IMR-90 (cell line): ENCODE results near the gene FBXO31. TPM values are rescaled to one million over a fixed set of nuclear protein-coding genes. Genes with fewer than 3 reads are reported as not detected.

Experiments used
- ATAC-seq: fragments of 200-7000 bp; cut with Tn5 transposase; 2 replicates; pipeline ENCODE4 v1.9.1; 2020; ENCODE audit warnings: low read depth, mild to moderate bottlenecking, moderate library complexity
- BruUV-seq: library from RNA; stranded (reverse); fragments of 400-500 nt; replicated peaks from 2 replicates; lab custom pipeline; 2021; lab: Mats Ljungman, UMichigan
- CTCF ChIA-PET: fragments of 300-600 bp; formaldehyde crosslinking; extraction: SDS; loops from one replicate; lab custom pipeline; 2021; ENCODE audit warnings: antibody characterized with exemption; lab: Yijun Ruan, JAX
- POLR2A ChIA-PET: fragments of 300-600 bp; sonication (Branson Sonifier 250); formaldehyde crosslinking; loops from one replicate; lab custom pipeline; 2022; ENCODE audit warnings: antibody characterized with exemption; ENCODE audit not compliant: unreplicated experiment; lab: Charles Lee
- DNase-seq: peaks from one replicate; pipeline ENCODE4 v3.0.0; 2013
- H2AFZ ChIP-seq: replicated peaks from 2 replicates; pipeline ENCODE3; 2013; ENCODE audit warnings: low read length, mild to moderate bottlenecking; ENCODE audit not compliant: poor library complexity
- H2AK5ac ChIP-seq: 2 replicates; pipeline ENCODE4 v1.6.1; 2013; ENCODE audit warnings: low read depth, low read length, inconsistent platforms
- H2AK9ac ChIP-seq: replicated peaks from 2 replicates; pipeline ENCODE3; 2013; ENCODE audit warnings: mild to moderate bottlenecking, low read depth, low read length, moderate library complexity; ENCODE audit not compliant: poor library complexity
- H2BK120ac ChIP-seq: 2 replicates; pipeline ENCODE4 v1.6.1; 2013; ENCODE audit warnings: low read depth, low read length, inconsistent platforms
- H2BK15ac ChIP-seq: 3 replicates; pipeline ENCODE4 v1.6.1; 2013; ENCODE audit warnings: low read depth, low read length, inconsistent platforms
- H2BK20ac ChIP-seq: 2 replicates; pipeline ENCODE4 v1.6.1; 2013; ENCODE audit warnings: low read depth, mild to moderate bottlenecking, inconsistent platforms, low read length, moderate library complexity
- H2BK5ac ChIP-seq: 2 replicates; pipeline ENCODE4 v1.6.1; 2013; ENCODE audit warnings: mild to moderate bottlenecking, low read depth, low read length, inconsistent platforms; ENCODE audit not compliant: poor library complexity, severe bottlenecking
- H3K14ac ChIP-seq: replicated peaks from 2 replicates; pipeline ENCODE4 v1.6.1; 2013; ENCODE audit warnings: low read depth, low read length, inconsistent platforms
- H3K18ac ChIP-seq: 2 replicates; pipeline ENCODE4 v1.6.1; 2013; ENCODE audit warnings: low read depth, low read length, control low read depth
- H3K23ac ChIP-seq: 2 replicates; pipeline ENCODE4 v1.6.1; 2013; ENCODE audit warnings: low read depth, low read length, inconsistent platforms
- H3K27ac ChIP-seq: 2 replicates; pipeline ENCODE4 v1.5.1; 2013; ENCODE audit warnings: mild to moderate bottlenecking, control low read depth, low read length; ENCODE audit not compliant: insufficient read depth
- H3K27me3 ChIP-seq: 2 replicates; pipeline ENCODE4 v1.6.1; 2013; ENCODE audit warnings: low read length; ENCODE audit not compliant: control insufficient read depth, insufficient read depth
- H3K36me3 ChIP-seq: 2 replicates; pipeline ENCODE4 v1.6.1; 2013; ENCODE audit warnings: low read length, mixed read lengths; ENCODE audit not compliant: control insufficient read depth, insufficient read depth
- H3K4ac ChIP-seq: 2 replicates; pipeline ENCODE4 v1.6.1; 2013; ENCODE audit warnings: low read depth, low read length, inconsistent platforms
- H3K4me1 ChIP-seq: 2 replicates; pipeline ENCODE4 v1.6.1; 2013; ENCODE audit warnings: low read length, mixed read lengths; ENCODE audit not compliant: control insufficient read depth, insufficient read depth
- H3K4me2 ChIP-seq: 2 replicates; pipeline ENCODE4 v1.6.1; 2013; ENCODE audit warnings: low read depth, mild to moderate bottlenecking, control low read depth, low read length, moderate library complexity
- H3K4me3 ChIP-seq: 2 replicates; pipeline ENCODE4 v1.5.1; 2013; ENCODE audit warnings: low read depth, mild to moderate bottlenecking, control low read depth, low read length, moderate library complexity; ENCODE audit not compliant: insufficient read depth
- H3K56ac ChIP-seq: 2 replicates; pipeline ENCODE4 v1.6.1; 2013; ENCODE audit warnings: low read length, inconsistent platforms; ENCODE audit not compliant: insufficient read depth; ENCODE audit errors: extremely low read depth
- H3K79me1 ChIP-seq, 2 experiments: 2 replicates each; pipeline ENCODE4 v1.6.1; 2013; ENCODE audit warnings: low read length in 2 of 2, inconsistent platforms in 1 of 2, low read depth in 1 of 2
- H3K9ac ChIP-seq: 2 replicates; pipeline ENCODE4 v1.6.1; 2013; ENCODE audit warnings: low read depth, low read length, control low read depth
- H3K9me1 ChIP-seq: 2 replicates; pipeline ENCODE4 v1.6.1; 2013; ENCODE audit warnings: low read length, inconsistent platforms; ENCODE audit not compliant: insufficient read depth
- H3K9me3 ChIP-seq: 2 replicates; pipeline ENCODE4 v1.6.1; 2013; ENCODE audit warnings: low read length; ENCODE audit not compliant: control insufficient read depth, insufficient read depth
- H4K20me1 ChIP-seq: 2 replicates; pipeline ENCODE4 v1.6.1; 2013; ENCODE audit warnings: low read length, inconsistent platforms; ENCODE audit not compliant: insufficient read depth
- H4K5ac ChIP-seq: 2 replicates; pipeline ENCODE4 v1.6.1; 2013; ENCODE audit warnings: mild to moderate bottlenecking, low read depth, low read length, control low read depth
- H4K8ac ChIP-seq, 2 experiments: 2 replicates each; pipeline ENCODE4 v1.6.1; 2013; ENCODE audit warnings: low read depth in 2 of 2, low read length in 2 of 2, control low read depth in 1 of 2, inconsistent platforms in 1 of 2
- H4K91ac ChIP-seq: 2 replicates; pipeline ENCODE4 v1.6.1; 2013; ENCODE audit warnings: low read depth, low read length, inconsistent platforms; ENCODE audit not compliant: insufficient read depth
- BHLHE40 ChIP-seq: fragments of 150-350 bp; IDR thresholded peaks from 2 replicates; pipeline ENCODE4 v1.6.1; 2016; ENCODE audit warnings: mild to moderate bottlenecking, low read depth, low read length
- MAFK ChIP-seq: IDR thresholded peaks from 2 replicates; pipeline ENCODE4 v1.6.1; 2012; ENCODE audit warnings: low read depth, low read length, improper control_type of control experiment
- MAZ ChIP-seq: IDR thresholded peaks from 2 replicates; pipeline ENCODE4 v1.6.1; 2012; ENCODE audit warnings: low read depth, mild to moderate bottlenecking, low read length, improper control_type of control experiment, moderate library complexity, borderline replicate concordance
- POLR2A ChIP-seq: IDR thresholded peaks from 2 replicates; pipeline ENCODE4 v1.6.1; 2012; ENCODE audit warnings: mild to moderate bottlenecking, low read depth, low read length
- RAD21 ChIP-seq: IDR thresholded peaks from 2 replicates; pipeline ENCODE4 v1.6.1; 2012; ENCODE audit warnings: low read length, improper control_type of control experiment
- RFX5 ChIP-seq: IDR thresholded peaks from 2 replicates; pipeline ENCODE4 v1.8.0; 2012; ENCODE audit warnings: low read depth, mild to moderate bottlenecking, low read length, moderate library complexity
- SMC3 ChIP-seq: fragments of 150-350 bp; IDR thresholded peaks from 2 replicates; pipeline ENCODE4 v1.6.1; 2016; ENCODE audit warnings: low read depth, mild to moderate bottlenecking, antibody characterized with exemption, low read length, moderate library complexity
- WGBS, 2 experiments: methylation state at CpG; one replicate each; pipeline versions ENCODE4 v1.1.5 to v1.1.7; 2013; ENCODE audit warnings: missing lambda C conversion rate in 2 of 2; ENCODE audit not compliant: insufficient read length in 1 of 2; ENCODE audit errors: extremely low coverage in 2 of 2; 5-methylcytosine and 5-hydroxymethylcytosine counted together
- dilution Hi-C: fragments of 300-500 bp; cut with HindIII; formaldehyde crosslinking; loops from one replicate; pipeline ENCODE4 v1.14.3; 2018; ENCODE audit warnings: low sequenced_read_pairs; ENCODE audit not compliant: unreplicated experiment
- in situ Hi-C: fragments of 300-500 bp; cut with MboI; formaldehyde crosslinking; loops from 3 replicates; pipeline ENCODE4 v1.14.3; 2019; ENCODE audit warnings: low sequenced_read_pairs, inconsistent platforms, mixed read lengths
- intact Hi-C: fragments of 100-400 bp; cut with micrococcal nuclease; formaldehyde crosslinking; loops from 2 replicates; pipeline ENCODE4 v1.10.0; 2022
- polyA plus RNA-seq, 3 experiments: library from polyadenylated mRNA; depleted of rRNA; stranded (reverse); fragments of >200 nt; gene quantifications; 2 replicates each; pipeline ENCODE4 v1.2.3, GENCODE V29; 2012; ENCODE audit warnings: low replicate concordance in 1 of 3
- total RNA-seq: library from RNA; depleted of rRNA; stranded (reverse); fragments of >200 nt; gene quantifications from 2 replicates; pipeline ENCODE4 v1.2.3, GENCODE V29; 2012
- TF ChIP-seq, protein P1 (sequence below): fragments of 150-350 bp; IDR thresholded peaks from 2 replicates; pipeline ENCODE4 v1.6.1; 2017; ENCODE audit warnings: mild to moderate bottlenecking, antibody characterized with exemption, low read length, low read depth

FBXO31 gene
- total and polyA plus RNA-seq, 2 of the 4 experiments (the other 2 are of a cell fraction): 10.4 to 16.9 TPM

DNA sequence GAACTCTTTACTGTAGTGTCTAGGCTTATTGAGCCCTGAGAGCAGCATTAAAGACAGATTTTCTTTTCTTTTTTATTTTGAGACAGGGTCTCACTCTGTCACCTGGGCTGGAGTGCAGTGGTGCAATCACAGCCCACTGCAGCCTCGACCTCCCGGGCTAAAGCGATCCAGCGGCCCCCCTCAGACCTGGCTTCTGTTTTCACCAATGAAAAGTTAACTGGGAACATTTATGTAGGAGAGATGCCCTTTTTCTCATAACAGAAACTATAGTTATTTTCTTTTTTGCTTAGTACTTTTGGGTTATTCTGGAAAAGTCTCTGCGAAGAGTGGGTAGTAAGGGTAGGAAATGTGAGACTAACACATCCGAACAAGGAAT is 10.1 kb upstream of the FBXO31 start:
- Histone ChIP-seq H2AFZ (no peak overlapping the region), H2BK120ac (no peak overlapping the region), H3K9me1 (peaks cover 7% of the 10 kb centered on the region; the same call in 1 of the 2 replicates), H2AK5ac (no peak overlapping the region), H3K4me2 (peak overlapping the region; percentile 87), H3K36me3 (peaks cover 2% of the 10 kb centered on the region; the same call in 1 of the 2 replicates), H3K9me3 (no peaks in the 10 kb centered on the region), H4K5ac (no peak overlapping the region), H3K18ac (no peak overlapping the region), H2AK9ac (no peak overlapping the region), H3K4ac (no peak overlapping the region), H2BK15ac (no peak overlapping the region), H2BK5ac (no peak overlapping the region), H3K56ac (no peak overlapping the region), H4K91ac (no peak overlapping the region), H3K27ac (no peak overlapping the region), H3K27me3 (no peaks in the 10 kb centered on the region), H3K9ac (no peak overlapping the region), H3K23ac (peak overlapping the region; percentile 95), H3K79me1 (peaks cover 4 to 55% of the 10 kb centered on the region in 2 experiments; a peak in 3 of 4 replicates), H2BK20ac (no peak overlapping the region), H4K8ac (no peak overlapping the region), H3K4me3 (peak overlapping the region; percentile 75), H4K20me1 (peaks cover 52% of the 10 kb centered on the region), H3K14ac (no peak overlapping the region), H3K4me1 (peaks cover 3% of the 10 kb centered on the region)
- in situ Hi-C loops (no loop called here), intact Hi-C loops (loop anchor here (1.0 kb wide), 1 partner anchor 243 kb away; no protein-coding TSS in a partner anchor), dilution Hi-C loops (no loop called here)
- POLR2A ChIA-PET: no interaction called here
- ATAC-seq (no peak), DNase-seq (no peak)
- CTCF ChIA-PET: interaction anchor here (0.8 to 2.4 kb wide), 5 partner anchors 9 to 243 kb away, joined by 3 to 7 read pairs (median 3); no protein-coding TSS in a partner anchor
- no peak for TF ChIP-seq MAFK
- TF ChIP-seq MAZ: no peak
- no peak for TF ChIP-seq SMC3
- TF ChIP-seq, protein P1, sequence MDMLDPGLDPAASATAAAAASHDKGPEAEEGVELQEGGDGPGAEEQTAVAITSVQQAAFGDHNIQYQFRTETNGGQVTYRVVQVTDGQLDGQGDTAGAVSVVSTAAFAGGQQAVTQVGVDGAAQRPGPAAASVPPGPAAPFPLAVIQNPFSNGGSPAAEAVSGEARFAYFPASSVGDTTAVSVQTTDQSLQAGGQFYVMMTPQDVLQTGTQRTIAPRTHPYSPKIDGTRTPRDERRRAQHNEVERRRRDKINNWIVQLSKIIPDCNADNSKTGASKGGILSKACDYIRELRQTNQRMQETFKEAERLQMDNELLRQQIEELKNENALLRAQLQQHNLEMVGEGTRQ: no peak
- TF ChIP-seq RFX5: no peak
- no peak for TF ChIP-seq BHLHE40
- TF ChIP-seq POLR2A: no peak
- TF ChIP-seq RAD21: no peak
- BruUV-seq: TSS peak; percentile 71
- 80% methylated on average over 1 of the region's 6 CpGs; no CpG with 5 or more reads in 1 of the 2 experiments for WGBS, 2 experiments
